ENCODE data around the gene LMTK2.

The LMTK2 gene

GRCh38 chr7:98106647-98107312, at the start of gene LMTK2:
Gene LMTK2 (plus strand): TSS chr7:98106862. CDS start chr7:98107178, 316 bp downstream.
- Mint-ChIP-seq H3K9me3 (peaks cover 9% of the 10 kb centered on the region), H3K4me1 (ENCODE audit: low read depth) (peaks cover 22% of the 10 kb centered on the region), H3K27me3 (ENCODE audit: low read depth) (no peaks in the 10 kb centered on the region), H3K4me3 (peak within 1 kb of the TSS; percentile 88), H3K27ac (peak within 1 kb of the TSS; percentile 77), H3K36me3 (ENCODE audit: low read depth) (peaks cover 4% of the 10 kb centered on the region)

- H3K27ac Mint-ChIP-seq, result no peak overlapping the region
- no peak overlapping the region for H3K4me3 Mint-ChIP-seq
- no peaks in the 10 kb centered on the region for H3K36me3 Mint-ChIP-seq (ENCODE audit: low read depth)
- H3K27me3 Mint-ChIP-seq (ENCODE audit: low read depth), result no peaks in the 10 kb centered on the region
- no peaks in the 10 kb centered on the region for H3K4me1 Mint-ChIP-seq (ENCODE audit: low read depth)
- H3K9me3 Mint-ChIP-seq, result no peaks in the 10 kb centered on the region
These were observed 49.5 kb upstream of the LMTK2 start for GRCh38 chr7:98057157-98057556.

DNA sequence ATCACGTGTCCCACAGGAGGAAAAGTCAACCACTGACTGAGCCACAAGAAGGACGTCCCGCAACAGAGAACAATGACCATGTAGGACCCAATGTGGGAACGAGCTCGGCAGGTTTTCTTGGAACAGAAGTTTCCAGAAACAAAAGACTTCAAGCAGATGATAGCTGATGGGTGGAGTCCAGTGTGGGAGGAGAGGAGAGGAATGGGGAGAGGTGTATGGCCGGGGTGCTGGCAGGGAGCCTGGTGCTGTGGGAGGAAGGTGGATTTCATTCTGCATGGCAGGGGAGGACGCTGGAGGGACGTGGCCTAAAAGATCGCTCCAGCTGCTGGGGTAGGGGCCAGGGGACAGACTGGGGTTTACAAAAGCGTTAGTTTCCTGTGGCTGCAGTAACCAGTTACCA, 48.5 kb upstream of the LMTK2 start:
- no peaks in the 10 kb centered on the region for H3K9me3 Mint-ChIP-seq
- H3K27me3 Mint-ChIP-seq (ENCODE audit: low read depth), result no peaks in the 10 kb centered on the region
- H3K4me1 Mint-ChIP-seq (ENCODE audit: low read depth), result no peaks in the 10 kb centered on the region
- no peak overlapping the region for H3K27ac Mint-ChIP-seq
- no peaks in the 10 kb centered on the region for H3K36me3 Mint-ChIP-seq (ENCODE audit: low read depth)
- no peak overlapping the region for H3K4me3 Mint-ChIP-seq

DNA sequence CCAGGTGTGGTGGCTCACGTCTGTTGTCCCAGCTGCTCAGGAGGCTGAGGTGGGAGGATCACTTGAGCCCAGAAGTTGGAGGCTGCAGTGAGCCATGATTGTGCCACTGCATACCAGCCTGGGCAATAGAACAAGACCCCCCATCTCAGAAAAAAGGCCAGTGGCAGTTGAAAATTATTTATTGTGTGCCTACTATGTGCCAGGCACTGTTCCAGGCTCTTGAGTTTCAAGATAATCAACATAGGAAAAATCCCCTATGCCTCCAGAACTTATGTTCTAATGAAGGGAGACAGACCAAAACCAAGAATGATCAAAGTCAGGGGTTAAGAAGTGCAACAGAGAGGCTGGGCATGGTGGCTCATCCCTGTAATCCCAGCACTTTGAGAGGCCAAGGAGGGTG, 42.4 kb upstream of the LMTK2 start:
- no peaks in the 10 kb centered on the region for H3K4me1 Mint-ChIP-seq (ENCODE audit: low read depth)
- no peak overlapping the region for H3K27ac Mint-ChIP-seq
- H3K27me3 Mint-ChIP-seq (ENCODE audit: low read depth), result no peaks in the 10 kb centered on the region
- H3K36me3 Mint-ChIP-seq (ENCODE audit: low read depth), result no peaks in the 10 kb centered on the region
- H3K4me3 Mint-ChIP-seq, result no peak overlapping the region
- no peaks in the 10 kb centered on the region for H3K9me3 Mint-ChIP-seq

GRCh38 chr7:98066208-98066607, 40.5 kb upstream of the LMTK2 start:
- Mint-ChIP-seq H3K27me3 (ENCODE audit: low read depth) (no peaks in the 10 kb centered on the region), H3K36me3 (ENCODE audit: low read depth) (no peaks in the 10 kb centered on the region), H3K27ac (no peak overlapping the region), H3K9me3 (no peaks in the 10 kb centered on the region), H3K4me1 (ENCODE audit: low read depth) (no peaks in the 10 kb centered on the region), H3K4me3 (no peak overlapping the region)

DNA sequence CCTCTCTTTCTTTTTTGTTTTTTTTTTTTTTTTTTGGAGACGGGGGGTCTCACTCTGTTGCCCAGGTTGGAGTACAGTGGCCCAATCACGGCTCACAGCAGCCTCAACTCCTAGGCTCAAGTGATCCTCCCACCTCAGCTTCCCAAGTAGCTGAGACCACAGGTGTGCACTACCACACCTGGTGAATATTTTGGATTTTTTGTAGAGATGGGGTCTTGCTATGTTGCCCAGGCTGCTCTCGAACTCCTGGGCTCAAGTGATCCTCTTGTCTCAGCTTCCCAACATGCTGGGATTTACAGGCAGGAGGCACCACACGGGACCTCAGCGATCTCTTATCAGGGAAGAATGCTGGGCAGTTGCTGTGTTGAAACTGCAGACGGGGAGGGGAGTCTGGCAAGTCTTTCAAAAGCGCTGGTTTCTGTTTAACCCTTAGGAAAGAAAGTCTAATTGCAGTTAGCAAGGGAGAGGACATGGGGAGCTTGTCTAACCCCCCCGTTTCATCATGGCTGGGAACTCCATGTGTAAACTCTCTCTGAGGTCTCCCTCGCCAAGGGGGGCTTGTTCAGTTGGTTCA, 39.6 kb upstream of the LMTK2 start:
- Mint-ChIP-seq H3K4me3 (no peak overlapping the region), H3K36me3 (ENCODE audit: low read depth) (no peaks in the 10 kb centered on the region), H3K4me1 (ENCODE audit: low read depth) (no peaks in the 10 kb centered on the region), H3K27ac (no peak overlapping the region), H3K27me3 (ENCODE audit: low read depth) (no peaks in the 10 kb centered on the region), H3K9me3 (no peaks in the 10 kb centered on the region)

DNA sequence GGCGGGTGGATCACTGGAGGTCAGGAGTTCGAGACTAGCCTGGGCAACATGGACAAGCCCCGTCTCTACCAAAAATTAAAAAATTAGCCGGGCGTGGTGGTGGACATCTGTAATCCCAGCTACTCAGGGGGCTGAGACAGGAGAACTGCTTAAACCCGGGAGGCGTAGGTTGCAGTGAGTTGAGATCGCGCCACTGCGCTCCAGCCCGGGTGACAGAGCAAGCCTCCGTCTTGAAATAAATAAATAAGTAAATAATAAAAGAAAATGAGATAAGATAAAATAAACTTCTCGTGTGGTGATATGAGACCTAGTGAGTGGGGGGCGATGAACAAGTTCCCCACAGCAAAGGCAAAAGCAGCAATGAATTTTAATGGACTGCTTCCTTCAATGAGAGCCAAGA, 33.6 kb upstream of the LMTK2 start:
- H3K27ac Mint-ChIP-seq, result no peak overlapping the region
- H3K36me3 Mint-ChIP-seq (ENCODE audit: low read depth), result no peaks in the 10 kb centered on the region
- no peak overlapping the region for H3K4me3 Mint-ChIP-seq
- H3K9me3 Mint-ChIP-seq, result no peaks in the 10 kb centered on the region
- no peaks in the 10 kb centered on the region for H3K27me3 Mint-ChIP-seq (ENCODE audit: low read depth)
- H3K4me1 Mint-ChIP-seq (ENCODE audit: low read depth), result no peaks in the 10 kb centered on the region

GRCh38 chr7:98075801-98076200, 30.9 kb upstream of the LMTK2 start:
- Mint-ChIP-seq H3K27me3 (ENCODE audit: low read depth) (no peaks in the 10 kb centered on the region), H3K36me3 (ENCODE audit: low read depth) (no peaks in the 10 kb centered on the region), H3K9me3 (no peaks in the 10 kb centered on the region), H3K4me3 (no peak overlapping the region), H3K4me1 (ENCODE audit: low read depth) (no peaks in the 10 kb centered on the region), H3K27ac (no peak overlapping the region)

GRCh38 chr7:98077762-98078161, 28.9 kb upstream of the LMTK2 start:
- no peak overlapping the region for H3K27ac Mint-ChIP-seq
- no peak overlapping the region for H3K4me3 Mint-ChIP-seq
- H3K4me1 Mint-ChIP-seq (ENCODE audit: low read depth), result no peaks in the 10 kb centered on the region
- no peaks in the 10 kb centered on the region for H3K9me3 Mint-ChIP-seq
- no peaks in the 10 kb centered on the region for H3K36me3 Mint-ChIP-seq (ENCODE audit: low read depth)
- no peaks in the 10 kb centered on the region for H3K27me3 Mint-ChIP-seq (ENCODE audit: low read depth)

GRCh38 chr7:98078197-98078870, 28.3 kb upstream of the LMTK2 start:
- no peak overlapping the region for H3K27ac Mint-ChIP-seq
- no peaks in the 10 kb centered on the region for H3K36me3 Mint-ChIP-seq (ENCODE audit: low read depth)
- H3K4me3 Mint-ChIP-seq, result no peak overlapping the region
- H3K27me3 Mint-ChIP-seq (ENCODE audit: low read depth), result no peaks in the 10 kb centered on the region
- H3K9me3 Mint-ChIP-seq, result no peaks in the 10 kb centered on the region
- no peaks in the 10 kb centered on the region for H3K4me1 Mint-ChIP-seq (ENCODE audit: low read depth)

DNA sequence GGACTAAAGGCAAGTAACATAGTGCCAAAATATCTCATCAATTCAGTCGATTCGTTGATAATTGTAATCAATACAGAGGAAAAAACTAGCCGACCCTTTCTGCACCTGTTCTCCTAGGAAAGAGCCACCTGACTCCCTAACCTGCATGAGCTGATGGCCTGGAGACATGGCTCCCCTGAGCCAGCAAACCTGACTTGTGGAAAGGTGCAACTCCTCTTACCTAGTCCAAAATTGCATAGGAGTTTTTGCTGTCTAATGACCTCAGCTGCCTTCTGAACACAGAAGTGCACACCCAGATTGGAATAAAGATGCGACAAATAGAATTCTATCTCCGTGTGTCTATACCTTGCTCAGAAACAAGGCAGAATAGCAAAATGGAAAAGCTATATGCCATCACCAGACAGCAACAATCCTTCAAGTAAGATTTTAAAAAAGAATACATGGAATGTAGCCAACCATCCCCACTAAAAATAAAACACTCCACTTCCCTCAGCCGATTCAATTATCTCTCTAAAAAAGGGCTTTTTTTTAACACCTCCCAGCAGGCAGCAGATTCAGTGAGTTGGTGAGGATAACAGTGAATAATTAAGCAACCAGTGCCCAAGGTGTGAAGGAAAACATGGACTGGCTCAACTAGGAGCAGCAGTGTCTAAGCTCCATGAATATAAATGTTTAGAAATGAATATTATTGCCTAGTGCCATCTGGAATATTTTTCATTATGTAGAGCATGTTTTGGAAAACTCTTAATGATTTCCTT, 26.6 kb upstream of the LMTK2 start:
- H3K27ac Mint-ChIP-seq, result no peak overlapping the region

GRCh38 chr7:98081319-98081718, 25.3 kb upstream of the LMTK2 start:
- H3K27ac Mint-ChIP-seq, result no peak overlapping the region
- H3K36me3 Mint-ChIP-seq (ENCODE audit: low read depth), result no peaks in the 10 kb centered on the region
- H3K9me3 Mint-ChIP-seq, result no peaks in the 10 kb centered on the region
- no peak overlapping the region for H3K4me3 Mint-ChIP-seq
- H3K4me1 Mint-ChIP-seq (ENCODE audit: low read depth), result no peaks in the 10 kb centered on the region
- no peaks in the 10 kb centered on the region for H3K27me3 Mint-ChIP-seq (ENCODE audit: low read depth)

More for the DNA sequence above, 26.6 kb upstream of the LMTK2 start:
- no peak overlapping the region for H3K4me3 Mint-ChIP-seq
- no peaks in the 10 kb centered on the region for H3K36me3 Mint-ChIP-seq (ENCODE audit: low read depth)
- H3K4me1 Mint-ChIP-seq (ENCODE audit: low read depth), result no peaks in the 10 kb centered on the region
- H3K9me3 Mint-ChIP-seq, result no peaks in the 10 kb centered on the region
- H3K27me3 Mint-ChIP-seq (ENCODE audit: low read depth), result no peaks in the 10 kb centered on the region

DNA sequence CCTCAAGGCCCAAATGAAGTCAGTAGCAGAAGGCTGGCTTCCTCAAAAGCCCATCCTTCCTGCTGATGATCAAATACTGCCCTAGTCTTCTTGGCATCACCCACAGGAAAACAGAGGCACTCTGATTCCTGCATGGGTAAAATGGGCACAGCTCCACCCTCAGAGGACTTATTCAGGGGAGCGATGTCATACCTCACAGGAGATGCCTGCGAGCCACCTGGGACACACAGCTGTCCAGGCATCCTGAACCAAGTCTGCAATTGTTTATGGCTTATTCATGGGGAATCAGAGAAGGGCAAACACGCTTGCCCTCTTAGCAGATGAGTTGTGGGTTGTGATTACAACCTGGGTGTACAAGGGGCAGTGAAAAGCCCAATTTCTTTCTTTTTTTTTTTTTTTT, 22.0 kb upstream of the LMTK2 start:
- no peaks in the 10 kb centered on the region for H3K27me3 Mint-ChIP-seq (ENCODE audit: low read depth)
- H3K4me3 Mint-ChIP-seq, result no peak overlapping the region
- no peak overlapping the region for H3K27ac Mint-ChIP-seq
- H3K9me3 Mint-ChIP-seq, result no peaks in the 10 kb centered on the region
- H3K36me3 Mint-ChIP-seq (ENCODE audit: low read depth), result no peaks in the 10 kb centered on the region
- H3K4me1 Mint-ChIP-seq (ENCODE audit: low read depth), result no peaks in the 10 kb centered on the region

DNA sequence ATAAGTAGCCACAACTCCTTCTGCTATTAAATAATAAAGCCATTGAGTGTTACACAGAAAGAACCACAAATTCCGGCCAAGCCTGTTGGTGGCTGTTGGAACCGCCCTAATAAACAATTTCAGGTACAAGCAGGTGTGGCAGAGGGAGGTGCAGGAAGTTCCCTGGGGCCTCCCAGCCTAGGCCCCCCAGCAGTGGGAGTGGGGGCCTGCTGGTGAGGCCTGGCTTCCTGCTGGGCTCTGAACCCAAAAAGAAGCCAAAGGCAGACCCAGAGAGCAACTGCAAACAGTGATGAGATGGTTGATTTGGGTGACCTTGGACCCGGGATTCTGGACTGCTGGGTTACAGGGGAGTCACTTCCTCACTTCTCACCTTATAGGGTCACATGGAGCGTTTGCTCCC, 21.0 kb upstream of the LMTK2 start:
- Mint-ChIP-seq H3K36me3 (ENCODE audit: low read depth) (no peaks in the 10 kb centered on the region), H3K4me3 (no peak overlapping the region), H3K4me1 (ENCODE audit: low read depth) (no peaks in the 10 kb centered on the region), H3K27ac (no peak overlapping the region), H3K9me3 (no peaks in the 10 kb centered on the region), H3K27me3 (ENCODE audit: low read depth) (no peaks in the 10 kb centered on the region)

GRCh38 chr7:98086281-98086718, 20.4 kb upstream of the LMTK2 start:
- Mint-ChIP-seq H3K27ac (no peak overlapping the region), H3K4me3 (no peak overlapping the region), H3K4me1 (ENCODE audit: low read depth) (no peaks in the 10 kb centered on the region), H3K27me3 (ENCODE audit: low read depth) (no peaks in the 10 kb centered on the region), H3K9me3 (no peaks in the 10 kb centered on the region), H3K36me3 (ENCODE audit: low read depth) (no peaks in the 10 kb centered on the region)
